Ishikawa (cell line): ENCODE data around the gene GNA15.

Source experiments
- EGR1 ChIP-seq: IDR thresholded peaks from 2 replicates; pipeline ENCODE4 v1.6.1; 2012
- TEAD4 ChIP-seq: IDR thresholded peaks from 2 replicates; pipeline ENCODE4 v1.6.1; 2012

DNA sequence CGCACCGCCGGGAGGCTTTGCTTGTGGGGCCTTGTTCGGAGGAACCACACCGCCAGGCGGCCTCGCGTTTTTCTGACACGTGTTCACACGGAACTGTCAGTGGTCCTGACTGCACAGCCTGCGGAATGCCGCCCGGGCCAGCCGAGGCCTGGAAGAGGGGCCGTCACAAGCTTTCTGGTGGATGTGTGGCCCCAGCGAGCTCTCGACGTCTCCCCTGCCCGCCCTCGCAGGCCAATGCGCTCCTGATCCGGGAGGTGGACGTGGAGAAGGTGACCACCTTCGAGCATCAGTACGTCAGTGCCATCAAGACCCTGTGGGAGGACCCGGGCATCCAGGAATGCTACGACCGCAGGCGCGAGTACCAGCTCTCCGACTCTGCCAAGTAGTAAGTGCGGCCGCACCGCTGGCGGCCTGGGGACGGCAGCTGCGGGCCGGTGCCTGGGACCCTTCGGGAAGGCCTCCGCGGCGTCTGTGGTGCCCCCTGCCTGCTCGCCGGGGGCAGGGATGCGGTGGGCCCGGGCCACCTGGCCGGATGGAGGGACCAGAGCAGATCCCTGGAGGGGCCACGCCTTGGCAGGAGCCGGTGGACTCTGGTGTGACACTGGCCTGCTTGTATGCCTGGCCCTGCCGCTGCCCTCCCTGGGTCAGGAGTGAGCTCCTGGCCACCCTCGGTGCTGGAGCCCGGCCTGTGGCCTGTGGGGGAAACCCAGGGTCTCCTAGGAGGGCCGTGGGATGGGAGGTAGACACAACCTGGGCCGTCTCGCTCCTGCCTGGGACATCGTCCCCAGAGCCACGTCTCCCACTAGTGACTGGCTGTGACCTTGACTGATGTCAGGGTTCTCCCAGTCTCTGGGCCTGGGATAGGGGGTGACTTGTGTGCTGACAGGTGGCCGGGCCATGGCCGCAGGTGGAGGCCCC is 22.5 kb upstream of the GNA15 start:
- TF ChIP-seq TEAD4 = no peak
- no peak for TF ChIP-seq EGR1
